Activated B cell treated with CpG ODN at 0.5 μM for 24 hours (primary cell): ENCODE data around the gene RFC2. TPM values are rescaled to one million over a fixed set of nuclear protein-coding genes. Genes with fewer than 3 reads are reported as not detected.

ENCODE experiments used
- ATAC-seq: fragments of 200-7000 bp; cut with Tn5 transposase; one replicate; pipeline ENCODE4 v1.10.0; 2021; ENCODE audit warnings: low read depth, mild to moderate bottlenecking, moderate library complexity
- CTCF ChIA-PET: fragments of 350-600 bp; sonication (Branson Sonifier 250); formaldehyde crosslinking; loops from one replicate; lab custom pipeline; 2021; ENCODE audit warnings: antibody characterized with exemption; lab: Charles Lee
- POLR2A ChIA-PET: fragments of 350-600 bp; sonication (Branson Sonifier 250); formaldehyde crosslinking; loops from one replicate; lab custom pipeline; 2021; ENCODE audit warnings: antibody characterized with exemption; lab: Charles Lee
- DNase-seq: peaks from one replicate; pipeline ENCODE4 v3.0.0; 2022
- H3K27ac Mint-ChIP-seq: one replicate; pipeline ENCODE4 v1.8.0; 2020; ENCODE audit warnings: mixed read lengths
- H3K27me3 Mint-ChIP-seq: one replicate; pipeline ENCODE4 v1.8.0; 2021; ENCODE audit warnings: mixed read lengths
- H3K36me3 Mint-ChIP-seq: one replicate; pipeline ENCODE4 v1.8.0; 2021; ENCODE audit warnings: low read depth, mixed read lengths
- H3K4me1 Mint-ChIP-seq: one replicate; pipeline ENCODE4 v1.8.0; 2021; ENCODE audit warnings: mixed read lengths
- H3K4me3 Mint-ChIP-seq: one replicate; pipeline ENCODE4 v1.8.0; 2020; ENCODE audit warnings: mild to moderate bottlenecking, mixed read lengths
- H3K9me3 Mint-ChIP-seq: one replicate; pipeline ENCODE4 v1.8.0; 2020; ENCODE audit warnings: mixed read lengths
- intact Hi-C: fragments of 100-400 bp; cut with micrococcal nuclease; formaldehyde crosslinking; loops from one replicate; pipeline ENCODE4 v1.15.1; 2024
- total RNA-seq: library from RNA; stranded (reverse); gene quantifications from 2 replicates; pipeline ENCODE4 v1.2.3, GENCODE V29; 2022
- TF ChIP-seq, protein P1 (sequence below): fragments of 200-600 bp; IDR thresholded peaks from one replicate; pipeline ENCODE4 v1.8.0; 2022; ENCODE audit warnings: antibody characterized with exemption, mild to moderate bottlenecking

The RFC2 gene
- total RNA-seq, 1 donor from 2014 or later: 44.0 TPM

DNA sequence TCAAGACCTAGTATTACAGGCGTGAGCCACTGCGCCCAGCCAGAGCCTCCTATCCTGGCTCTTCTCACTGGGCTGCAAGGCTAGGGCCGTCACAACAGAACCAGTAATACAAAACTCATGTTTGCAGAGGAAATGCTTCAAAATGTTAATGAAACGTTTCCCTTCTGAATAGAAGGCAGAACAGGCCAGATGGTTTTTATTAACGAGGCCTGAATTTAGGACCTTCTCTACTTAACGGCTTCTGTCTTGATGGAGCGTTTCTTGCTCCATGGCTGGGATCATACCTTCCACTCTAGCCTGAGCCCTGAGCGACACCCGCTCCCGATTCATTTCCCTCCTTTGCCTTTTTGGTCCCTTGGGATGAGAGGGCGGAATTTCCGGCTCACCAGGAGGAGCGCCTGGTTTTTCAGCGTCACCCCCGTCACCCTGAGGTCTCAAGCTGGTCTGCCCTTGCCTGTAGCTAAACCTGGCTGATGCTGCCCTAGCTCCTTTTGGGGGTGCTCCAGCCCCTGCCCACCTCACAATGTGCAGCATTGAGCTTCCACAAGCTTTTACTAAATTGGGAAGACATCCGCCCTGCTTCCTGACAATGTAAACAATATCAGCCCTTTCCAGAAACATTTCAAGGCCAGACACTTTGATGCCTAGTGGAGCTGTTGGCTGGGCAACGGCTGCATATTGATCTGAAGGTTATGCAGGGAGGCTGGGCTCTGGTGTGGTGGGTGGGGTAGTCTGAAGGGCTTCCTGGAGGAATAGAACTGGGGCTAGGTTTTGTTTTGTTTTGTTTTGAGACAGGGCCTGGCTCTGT, 40.2 kb upstream of the RFC2 start:
- no peak overlapping the region for H3K27ac Mint-ChIP-seq

DNA sequence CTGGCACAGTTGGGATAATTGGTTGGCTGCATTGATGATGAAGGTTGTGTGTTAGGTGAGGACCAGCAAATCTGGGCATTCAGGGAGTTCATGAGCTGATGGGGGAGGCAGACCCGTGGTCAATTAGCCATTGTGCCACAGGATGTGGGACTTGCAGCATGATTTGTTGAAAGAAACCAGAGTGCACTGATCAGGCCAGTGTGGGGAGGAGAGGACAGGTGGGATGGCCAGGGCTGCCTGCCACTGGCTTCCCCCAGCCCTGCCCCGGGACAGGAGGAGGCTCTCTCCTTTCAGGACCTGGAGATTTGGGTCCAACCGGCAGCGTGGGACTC, 39.3 kb upstream of the RFC2 start:
- H3K27me3 Mint-ChIP-seq: no peaks in the 10 kb centered on the region
- peaks cover 36% of the 10 kb centered on the region for H3K4me1 Mint-ChIP-seq
- TF ChIP-seq, protein P1, sequence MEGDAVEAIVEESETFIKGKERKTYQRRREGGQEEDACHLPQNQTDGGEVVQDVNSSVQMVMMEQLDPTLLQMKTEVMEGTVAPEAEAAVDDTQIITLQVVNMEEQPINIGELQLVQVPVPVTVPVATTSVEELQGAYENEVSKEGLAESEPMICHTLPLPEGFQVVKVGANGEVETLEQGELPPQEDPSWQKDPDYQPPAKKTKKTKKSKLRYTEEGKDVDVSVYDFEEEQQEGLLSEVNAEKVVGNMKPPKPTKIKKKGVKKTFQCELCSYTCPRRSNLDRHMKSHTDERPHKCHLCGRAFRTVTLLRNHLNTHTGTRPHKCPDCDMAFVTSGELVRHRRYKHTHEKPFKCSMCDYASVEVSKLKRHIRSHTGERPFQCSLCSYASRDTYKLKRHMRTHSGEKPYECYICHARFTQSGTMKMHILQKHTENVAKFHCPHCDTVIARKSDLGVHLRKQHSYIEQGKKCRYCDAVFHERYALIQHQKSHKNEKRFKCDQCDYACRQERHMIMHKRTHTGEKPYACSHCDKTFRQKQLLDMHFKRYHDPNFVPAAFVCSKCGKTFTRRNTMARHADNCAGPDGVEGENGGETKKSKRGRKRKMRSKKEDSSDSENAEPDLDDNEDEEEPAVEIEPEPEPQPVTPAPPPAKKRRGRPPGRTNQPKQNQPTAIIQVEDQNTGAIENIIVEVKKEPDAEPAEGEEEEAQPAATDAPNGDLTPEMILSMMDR: no peak
- intact Hi-C loops: loop anchor here (5.0 kb wide), 2 partner anchors 44 to 226 kb away; no protein-coding TSS in a partner anchor
- POLR2A ChIA-PET: interaction anchor here (0.6 to 10.8 kb wide), 3 partner anchors 14 to 115 kb away, joined by 3 to 150 read pairs (median 3); partner anchors contain the start of gene LAT2
- H3K9me3 Mint-ChIP-seq: no peaks in the 10 kb centered on the region
- H3K36me3 Mint-ChIP-seq: peaks cover 7% of the 10 kb centered on the region
- DNase-seq (no peak), ATAC-seq (no peak)
- peak overlapping the region; percentile 8 for H3K4me3 Mint-ChIP-seq
- H3K27ac Mint-ChIP-seq: no peak overlapping the region
- CTCF ChIA-PET: interaction anchor here (2.8 kb wide), 1 partner anchor 87 kb away, joined by 6 read pairs; no protein-coding TSS in a partner anchor

More for the DNA sequence above, 40.2 kb upstream of the RFC2 start:
- TF ChIP-seq, protein P1: no peak
- Mint-ChIP-seq H3K9me3 (no peaks in the 10 kb centered on the region), H3K4me1 (peaks cover 30% of the 10 kb centered on the region), H3K4me3 (no peak overlapping the region), H3K36me3 (peaks cover 5% of the 10 kb centered on the region), H3K27me3 (no peaks in the 10 kb centered on the region)
- DNase-seq (no peak), ATAC-seq (no peak)
- ChIA-PET POLR2A (interaction anchor here (0.7 to 1.2 kb wide), 2 partner anchors 10 to 13 kb away, joined by 3 read pairs; no protein-coding TSS in a partner anchor), CTCF (no interaction called here)
- intact Hi-C loops: loop anchor here (5.0 kb wide), 2 partner anchors 43 to 227 kb away; no protein-coding TSS in a partner anchor

DNA sequence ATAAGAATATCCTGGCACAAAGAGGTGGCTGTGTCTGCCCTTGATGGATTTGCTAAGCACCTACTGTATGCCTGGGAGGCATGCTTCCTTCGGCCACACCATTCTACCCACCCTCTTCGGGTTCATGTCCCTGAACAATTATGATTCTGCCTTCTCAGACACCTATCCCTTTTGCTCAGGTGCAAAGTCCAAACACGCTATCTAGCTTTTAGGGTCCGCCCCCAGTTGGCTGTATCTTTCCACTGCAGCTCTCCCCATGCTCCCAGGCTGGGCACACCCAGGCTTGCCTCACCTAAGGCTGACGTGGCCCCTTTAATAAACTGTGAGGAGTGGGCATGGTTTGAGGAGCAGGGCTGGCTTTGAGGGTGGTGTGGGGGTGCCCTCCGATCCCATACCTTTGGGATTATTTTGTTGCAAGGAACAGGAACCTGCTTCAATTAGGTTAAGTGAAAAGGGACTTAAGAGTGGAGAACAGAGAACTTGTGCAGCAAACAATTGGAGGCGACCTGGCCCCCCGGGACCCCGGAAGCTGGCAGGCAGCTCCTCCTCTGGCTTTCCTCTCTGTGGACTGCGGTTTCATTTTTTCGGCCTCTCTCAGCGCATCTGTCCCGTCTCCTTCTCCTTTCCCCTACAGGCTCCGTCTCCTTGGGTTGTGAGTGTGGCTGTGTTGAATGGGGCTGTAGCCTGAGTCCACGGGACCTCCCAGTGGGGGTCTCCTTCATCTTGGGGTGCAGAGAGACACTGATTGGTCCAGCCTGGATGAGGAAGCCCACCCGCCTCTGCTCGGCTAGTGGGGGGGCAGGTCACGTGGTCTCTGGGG, 38.8 kb upstream of the RFC2 start:
- DNase-seq (no peak), ATAC-seq (no peak)
- Mint-ChIP-seq H3K27ac (no peak overlapping the region), H3K4me1 (peaks cover 41% of the 10 kb centered on the region), H3K9me3 (no peaks in the 10 kb centered on the region), H3K27me3 (no peaks in the 10 kb centered on the region), H3K36me3 (peaks cover 7% of the 10 kb centered on the region), H3K4me3 (peak overlapping the region; percentile 44)
- CTCF ChIA-PET: interaction anchor here (2.0 to 2.8 kb wide), 2 partner anchors 86 to 108 kb away, joined by 6 read pairs; no protein-coding TSS in a partner anchor
- intact Hi-C loops: loop anchor here (5.0 kb wide), 2 partner anchors 44 to 226 kb away; no protein-coding TSS in a partner anchor
- POLR2A ChIA-PET: interaction anchor here (10.8 kb wide), 1 partner anchor 83 kb away, joined by 150 read pairs; the partner anchor contains the start of gene LAT2
- TF ChIP-seq, protein P1: no peak

DNA sequence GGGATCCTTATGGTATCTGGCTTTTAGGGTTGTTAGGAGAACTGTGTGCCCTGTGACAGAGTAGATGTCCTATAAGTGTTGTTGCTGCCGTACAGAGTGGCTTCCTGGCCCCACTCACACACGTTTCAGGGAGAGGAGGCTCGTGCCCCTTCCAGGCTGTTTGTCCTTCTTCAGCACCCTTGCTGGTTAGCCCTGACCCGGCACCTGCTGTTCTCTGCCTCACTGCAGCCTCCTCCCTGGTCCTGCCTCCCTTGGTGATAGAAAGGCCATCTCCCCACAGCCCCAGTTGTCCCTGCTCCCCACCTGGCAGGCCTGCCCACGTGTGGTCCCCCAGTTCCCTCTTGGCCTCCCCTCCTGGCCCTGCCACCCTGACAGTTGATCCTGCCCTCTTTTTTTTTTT, 37.3 kb upstream of the RFC2 start:
- no peak for DNase-seq
- CTCF ChIA-PET: interaction anchor here (1.0 to 2.8 kb wide), 3 partner anchors 85 to 127 kb away, joined by 3 to 6 read pairs (median 6); no protein-coding TSS in a partner anchor
- H3K4me1 Mint-ChIP-seq: peaks cover 48% of the 10 kb centered on the region
- peak overlapping the region; percentile 82 for H3K4me3 Mint-ChIP-seq
- H3K9me3 Mint-ChIP-seq: no peaks in the 10 kb centered on the region
- H3K27ac Mint-ChIP-seq: peak overlapping the region; percentile 6
- intact Hi-C loops: loop anchor here (5.0 kb wide), 2 partner anchors 46 to 224 kb away; no protein-coding TSS in a partner anchor
- POLR2A ChIA-PET: interaction anchor here (0.6 to 10.8 kb wide), 3 partner anchors 21 to 326 kb away, joined by 4 to 344 read pairs (median 150); partner anchors contain the start of gene LAT2
- H3K36me3 Mint-ChIP-seq: peaks cover 3% of the 10 kb centered on the region
- TF ChIP-seq, protein P1: no peak
- ATAC-seq: no peak
- H3K27me3 Mint-ChIP-seq: no peaks in the 10 kb centered on the region
